ENCODE results near the gene BAIAP2L1.

BAIAP2L1 gene

DNA sequence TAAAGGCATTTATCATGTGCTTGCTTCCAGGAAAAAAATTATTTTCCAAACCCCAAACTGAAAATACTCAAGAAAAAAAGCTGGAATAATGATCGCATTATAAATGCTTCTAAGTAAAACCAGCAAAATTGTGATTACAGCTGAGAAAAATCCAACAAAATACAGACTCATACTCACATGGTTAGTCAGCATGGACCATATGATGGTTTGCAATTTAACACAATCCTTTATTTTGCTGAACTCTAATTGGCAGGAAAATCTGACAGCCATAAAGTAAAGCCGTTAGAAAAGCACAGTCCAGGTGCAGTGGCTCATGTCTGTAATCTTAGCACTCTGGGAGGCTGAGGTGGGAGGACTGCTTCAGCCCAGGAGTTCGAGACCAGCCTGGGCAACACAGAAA is 59.8 kb downstream of the BAIAP2L1 start:
- no peak for TF ChIP-seq JUND (IDR thresholded peaks at IDR 0.05; ENCODE audit: low read depth)
- DNase-seq (ENCODE audit: low read depth in 1 of 2, low spot score in 1 of 2) = no peak
- in situ Hi-C loops (cut with HindIII; ENCODE audit: low pct_unique_long_range_greater_than_20kb, low sequenced_read_pairs) = no loop called here

- TF ChIP-seq JUND (IDR thresholded peaks at IDR 0.05; ENCODE audit: low read depth) = no peak
Measured at GRCh38 chr7:98339043-98339442, 61.8 kb downstream of the BAIAP2L1 start.

GRCh38 chr7:98338441-98338840 is 62.4 kb downstream of the BAIAP2L1 start:
- TF ChIP-seq JUND (IDR thresholded peaks at IDR 0.05; ENCODE audit: low read depth) = no peak
- DNase-seq (ENCODE audit: low read depth in 1 of 2, low spot score in 1 of 2) = no peak
- in situ Hi-C loops (cut with HindIII; ENCODE audit: low pct_unique_long_range_greater_than_20kb, low sequenced_read_pairs) = no loop called here

More at GRCh38 chr7:98339043-98339442, 61.8 kb downstream of the BAIAP2L1 start:
- in situ Hi-C loops (cut with HindIII; ENCODE audit: low pct_unique_long_range_greater_than_20kb, low sequenced_read_pairs) = no loop called here
- DNase-seq (ENCODE audit: low read depth in 1 of 2, low spot score in 1 of 2) = no peak

DNA sequence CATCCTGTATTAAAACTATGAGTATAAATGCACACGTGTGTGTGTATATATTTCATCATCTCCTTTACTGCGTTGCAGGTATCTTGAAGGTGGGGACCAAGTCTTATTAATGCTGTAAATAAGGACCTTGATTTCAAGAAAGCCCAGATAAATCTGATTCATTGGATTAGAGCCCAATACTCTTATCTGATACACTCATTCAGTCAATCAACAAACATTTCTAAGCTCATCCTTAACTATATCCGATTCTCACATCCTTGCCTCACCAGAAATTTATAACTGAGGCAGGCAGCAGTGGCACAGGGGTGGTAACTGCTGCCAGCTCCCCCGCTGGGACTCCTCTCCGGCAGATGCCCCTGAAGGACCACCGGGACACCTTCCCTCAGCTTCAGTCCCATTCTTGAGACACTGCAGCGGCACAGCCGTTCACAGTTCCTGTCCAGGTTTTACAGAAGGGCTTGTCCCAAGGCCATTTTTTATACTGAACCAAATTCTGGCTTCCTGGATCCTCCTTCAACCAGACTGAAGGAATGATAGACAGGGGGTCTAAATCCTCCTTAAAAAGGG is 65.4 kb downstream of the BAIAP2L1 start:
- no peak for TF ChIP-seq JUND (IDR thresholded peaks at IDR 0.05; ENCODE audit: low read depth)
- DNase-seq (ENCODE audit: low read depth in 1 of 2, low spot score in 1 of 2) = no peak
- in situ Hi-C loops (cut with HindIII; ENCODE audit: low pct_unique_long_range_greater_than_20kb, low sequenced_read_pairs) = no loop called here

- no peak for DNase-seq (ENCODE audit: low read depth in 1 of 2, low spot score in 1 of 2)
- no peak for TF ChIP-seq JUND (IDR thresholded peaks at IDR 0.05; ENCODE audit: low read depth)
- in situ Hi-C loops (cut with HindIII; ENCODE audit: low pct_unique_long_range_greater_than_20kb, low sequenced_read_pairs) = no loop called here
Measured at GRCh38 chr7:98334081-98334480, 66.8 kb downstream of the BAIAP2L1 start.

DNA sequence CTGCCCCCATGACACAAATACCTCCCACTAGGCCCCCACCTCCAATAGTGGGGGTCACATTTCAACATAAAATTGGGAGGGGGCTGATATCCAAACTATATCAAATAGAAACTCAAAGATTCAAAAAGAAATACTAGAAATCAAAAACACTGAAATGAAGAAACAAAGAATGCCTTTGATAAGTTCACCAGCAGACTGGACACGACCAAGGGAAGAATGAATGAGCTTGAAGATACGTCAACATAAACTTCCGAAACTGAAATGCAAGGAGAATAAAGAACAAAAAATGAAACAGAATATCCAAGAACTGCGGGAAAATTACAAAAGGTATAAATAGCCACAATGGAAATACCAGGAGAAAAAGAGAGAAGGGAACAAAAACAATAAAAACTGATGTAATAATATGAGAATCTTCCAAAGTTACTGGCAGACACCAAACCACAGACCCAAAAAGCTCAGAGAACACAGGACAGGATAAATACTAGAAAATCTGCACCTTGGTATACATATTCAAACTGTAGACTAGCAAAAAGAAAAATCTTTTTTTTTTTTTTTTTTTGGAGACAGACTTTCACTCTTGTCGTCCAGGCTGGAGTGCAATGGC is 69.9 kb downstream of the BAIAP2L1 start:
- TF ChIP-seq JUND (IDR thresholded peaks at IDR 0.05; ENCODE audit: low read depth) = no peak
- in situ Hi-C loops (cut with HindIII; ENCODE audit: low pct_unique_long_range_greater_than_20kb, low sequenced_read_pairs) = no loop called here
- no peak for DNase-seq (ENCODE audit: low read depth in 1 of 2, low spot score in 1 of 2)

DNA sequence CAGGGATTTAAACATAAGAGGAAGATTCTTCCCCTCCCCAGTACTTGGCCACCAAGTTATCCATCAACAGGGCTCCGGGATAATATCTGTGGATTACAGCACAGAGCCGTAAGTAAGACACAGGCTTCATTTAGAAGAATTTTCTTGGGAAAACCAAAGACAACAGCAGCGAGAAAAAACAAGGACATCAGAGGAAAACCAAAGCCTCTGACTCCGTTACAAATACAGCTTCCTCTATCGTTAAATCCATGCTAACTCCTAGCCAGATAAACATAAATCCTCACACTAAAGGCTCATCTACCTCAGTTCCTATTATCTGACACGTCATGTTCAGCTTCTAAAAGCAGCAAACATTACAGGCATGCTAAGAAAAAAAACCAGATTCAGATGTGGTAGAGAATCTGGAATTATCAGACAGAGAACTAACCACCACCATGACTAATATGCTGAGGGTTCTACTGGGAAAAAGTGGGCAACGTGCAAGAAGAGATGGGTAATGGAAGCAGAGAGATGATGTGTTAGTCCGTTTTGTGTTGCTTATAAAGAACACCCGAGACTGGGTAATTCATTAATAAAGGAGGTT is 71.0 kb downstream of the BAIAP2L1 start:
- in situ Hi-C loops (cut with HindIII; ENCODE audit: low pct_unique_long_range_greater_than_20kb, low sequenced_read_pairs) = no loop called here
- TF ChIP-seq JUND (IDR thresholded peaks at IDR 0.05; ENCODE audit: low read depth) = no peak
- no peak for DNase-seq (ENCODE audit: low read depth in 1 of 2, low spot score in 1 of 2)

- no peak for TF ChIP-seq JUND (IDR thresholded peaks at IDR 0.05; ENCODE audit: low read depth)
- in situ Hi-C loops (cut with HindIII; ENCODE audit: low pct_unique_long_range_greater_than_20kb, low sequenced_read_pairs) = no loop called here
- no peak for DNase-seq (ENCODE audit: low read depth in 1 of 2, low spot score in 1 of 2)
Measured at GRCh38 chr7:98329100-98329790, 71.6 kb downstream of the BAIAP2L1 start.

GRCh38 chr7:98324782-98325181 is 76.1 kb downstream of the BAIAP2L1 start:
- TF ChIP-seq JUND (IDR thresholded peaks at IDR 0.05; ENCODE audit: low read depth) = no peak
- in situ Hi-C loops (cut with HindIII; ENCODE audit: low pct_unique_long_range_greater_than_20kb, low sequenced_read_pairs) = no loop called here
- no peak for DNase-seq (ENCODE audit: low read depth in 1 of 2, low spot score in 1 of 2)

DNA sequence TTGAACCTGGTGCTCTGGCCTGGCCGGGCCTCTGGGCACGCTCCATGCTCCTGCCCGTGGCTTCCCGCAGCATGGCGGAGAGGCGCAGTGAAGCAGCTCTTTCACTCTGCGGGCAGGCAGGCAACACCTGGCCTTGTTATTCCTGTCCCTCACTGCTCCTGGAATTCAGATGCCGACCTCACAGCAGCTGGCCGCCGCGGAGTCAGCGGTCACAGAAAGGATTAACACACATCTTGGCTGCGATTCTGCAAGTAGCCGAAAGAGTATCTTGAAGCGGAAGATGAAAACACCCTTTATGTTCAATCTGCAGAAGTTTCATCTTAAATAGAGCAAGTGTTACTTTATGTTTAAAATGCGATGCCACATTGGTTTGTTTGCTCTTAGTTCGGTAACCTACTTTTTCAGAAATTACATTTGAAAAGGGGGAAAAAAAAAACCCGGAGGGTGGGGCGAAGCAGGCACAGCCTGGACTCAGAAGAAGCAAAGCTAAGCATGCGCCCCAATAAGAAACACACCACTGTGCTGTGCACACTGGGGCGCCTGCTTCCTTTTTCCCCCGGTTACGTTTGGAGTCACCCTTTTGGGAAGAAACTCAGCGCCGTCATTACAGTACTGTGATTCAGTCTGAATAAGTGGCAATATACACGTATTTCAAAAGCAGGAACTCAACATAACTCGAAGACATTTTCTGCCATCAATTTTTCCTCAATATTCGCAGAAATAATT is 77.1 kb downstream of the BAIAP2L1 start:
- DNase-seq (ENCODE audit: low read depth in 1 of 2, low spot score in 1 of 2) = no peak
- no peak for TF ChIP-seq JUND (IDR thresholded peaks at IDR 0.05; ENCODE audit: low read depth)
- in situ Hi-C loops (cut with HindIII; ENCODE audit: low pct_unique_long_range_greater_than_20kb, low sequenced_read_pairs) = no loop called here

DNA sequence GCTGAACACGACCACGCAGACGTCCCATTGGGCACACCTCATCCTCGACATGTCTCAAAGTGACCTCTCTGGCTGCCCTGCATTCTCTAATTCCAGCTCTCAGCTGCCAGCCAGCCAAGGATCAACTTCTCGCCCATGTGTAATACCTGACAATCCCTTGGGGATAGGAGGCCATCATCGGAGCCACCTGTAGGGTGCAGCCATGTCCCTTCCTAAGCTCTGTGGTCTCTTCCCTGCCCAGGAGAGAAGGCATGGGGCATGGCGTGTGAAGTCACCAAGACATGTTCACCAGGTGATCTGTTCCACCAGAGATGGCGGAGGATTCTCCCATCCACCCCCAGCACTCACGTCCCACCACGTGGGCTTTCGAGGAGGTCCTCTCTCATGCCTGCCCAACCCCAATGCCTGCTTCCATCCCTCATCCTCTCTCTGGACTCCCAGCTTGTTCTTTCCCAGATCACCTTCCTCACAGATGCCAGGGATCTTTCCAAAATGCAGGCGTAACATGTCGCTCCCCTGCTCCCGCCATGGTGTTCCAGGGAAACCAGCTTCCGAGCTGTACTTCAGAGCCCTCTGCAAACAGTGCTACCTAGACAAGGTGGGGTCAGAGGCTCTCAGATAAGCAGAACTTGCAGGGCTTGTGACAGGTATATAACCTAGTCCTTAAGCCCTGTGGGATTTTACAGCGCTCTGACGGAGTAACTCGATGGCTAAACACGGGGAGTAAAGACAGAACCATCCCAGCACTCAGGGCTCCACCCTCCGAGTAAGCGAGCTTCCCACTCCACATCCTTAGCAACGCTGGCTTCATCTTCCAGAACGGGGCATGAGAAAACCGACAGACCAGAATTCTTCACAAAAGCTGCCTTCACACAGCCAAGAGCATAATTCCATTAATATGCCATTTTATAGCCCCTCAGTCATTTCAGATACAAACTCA is 78.3 kb downstream of the BAIAP2L1 start:
- DNase-seq (ENCODE audit: low read depth in 1 of 2, low spot score in 1 of 2) = peak in 1 of 2 experiments; percentile 35
- in situ Hi-C loops (cut with HindIII; ENCODE audit: low pct_unique_long_range_greater_than_20kb, low sequenced_read_pairs) = no loop called here
- no peak for TF ChIP-seq JUND (IDR thresholded peaks at IDR 0.05; ENCODE audit: low read depth)

DNA sequence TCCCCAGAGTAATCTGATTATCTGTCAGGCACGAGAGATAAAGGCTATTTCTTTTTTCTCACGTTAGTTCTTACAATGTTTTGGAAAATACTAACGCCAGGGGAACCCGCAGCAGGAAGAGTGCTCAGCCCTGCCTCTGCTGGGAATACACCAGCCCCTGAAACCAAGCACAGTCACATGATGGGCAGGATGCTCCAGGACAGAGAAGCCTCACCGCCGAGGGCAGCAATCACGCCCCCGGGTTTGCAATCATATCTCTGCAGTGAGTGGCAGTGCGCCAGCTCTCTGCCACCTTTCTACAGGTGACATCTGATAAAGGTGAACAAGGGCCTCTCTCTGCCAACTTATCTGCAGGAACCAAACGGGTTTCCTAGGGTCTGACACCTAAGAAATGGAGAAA is 79.6 kb downstream of the BAIAP2L1 start:
- DNase-seq (ENCODE audit: low read depth in 1 of 2, low spot score in 1 of 2) = no peak
- in situ Hi-C loops (cut with HindIII; ENCODE audit: low pct_unique_long_range_greater_than_20kb, low sequenced_read_pairs) = no loop called here
- TF ChIP-seq JUND (IDR thresholded peaks at IDR 0.05; ENCODE audit: low read depth) = no peak

Data from T47D (cell line).